Sigmoid colon (tissue), 4 donors: Measurements from ENCODE around the gene MCCC2.

Experiments used
- CTCF ChIP-seq, 4 experiments: fragments of 450-650 bp in 3 of 4; fragments of 200-600 bp in 1 of 4; IDR thresholded peaks; one replicate each; pipeline ENCODE4 v1.5.1; 2016 to 2019; ENCODE audit warnings: antibody characterized with exemption in 4 of 4, mild to moderate bottlenecking in 3 of 4, moderate library complexity in 2 of 4
- POLR2AphosphoS5 ChIP-seq, 4 donors: sonication (generic); formaldehyde crosslinking; IDR thresholded peaks; one replicate each; pipeline ENCODE4 v1.6.1; 2017; ENCODE audit warnings: antibody characterized with exemption in 4 of 4

- TF ChIP-seq CTCF (IDR thresholded peaks at IDR 0.05) (no peak), POLR2AphosphoS5 (IDR thresholded peaks at IDR 0.05) (no peak)
Observed at GRCh38 chr5:71629950-71630349, 42.8 kb downstream of the MCCC2 start.
